Esophagus muscularis mucosa (tissue), 4 donors: Measurements from ENCODE around the gene SAFB2. TPM values are rescaled to one million over a fixed set of nuclear protein-coding genes. Genes with fewer than 3 reads are reported as not detected.

ENCODE experiments used
- DNase-seq: peaks from one replicate; pipeline ENCODE4 v3.0.0-alpha.2; 2017; ENCODE audit errors: extremely low spot score
- H3K27ac ChIP-seq, 4 donors: fragments of 200-600 bp; sonication (generic); replicated peaks in 1 of 4; 1 replicate in 3 of 4; 2 replicates in 1 of 4; pipeline ENCODE4 v1.5.1; 2016 to 2019; ENCODE audit warnings: mild to moderate bottlenecking in 1 of 4
- H3K27me3 ChIP-seq, 4 donors: fragments of 200-600 bp; sonication (generic); one replicate each; pipeline versions ENCODE4 v1.5.1 to v1.6.0; 2016 to 2019
- H3K36me3 ChIP-seq, 4 donors: fragments of 200-600 bp; sonication (generic); one replicate each; pipeline ENCODE4 v1.5.1; 2016 to 2019
- H3K4me1 ChIP-seq, 4 donors: fragments of 200-600 bp; sonication (generic); one replicate each; pipeline ENCODE4 v1.5.1; 2016 to 2019
- H3K4me3 ChIP-seq, 4 donors: fragments of 200-600 bp; sonication (generic); 1 replicate in 2 of 4; 2 replicates in 2 of 4; pipeline ENCODE4 v1.5.1; 2016 to 2019; ENCODE audit warnings: mild to moderate bottlenecking in 4 of 4, moderate library complexity in 1 of 4
- H3K9me3 ChIP-seq, 4 donors: fragments of 200-600 bp; sonication (generic); 1 replicate in 3 of 4; 2 replicates in 1 of 4; pipeline ENCODE4 v1.5.1; 2016 to 2019
- EP300 ChIP-seq: sonication (generic); formaldehyde crosslinking; IDR thresholded peaks from one replicate; pipeline ENCODE4 v1.6.1; 2017; ENCODE audit warnings: antibody characterized with exemption
- POLR2A ChIP-seq: fragments of 450-650 bp; IDR thresholded peaks from one replicate; pipeline ENCODE4 v1.6.1; 2017; ENCODE audit warnings: antibody characterized with exemption, moderate library complexity, mild to moderate bottlenecking, low read depth
- POLR2AphosphoS5 ChIP-seq, 2 donors: sonication (generic); formaldehyde crosslinking; IDR thresholded peaks; one replicate each; pipeline ENCODE4 v1.6.1; 2017; ENCODE audit warnings: antibody characterized with exemption in 2 of 2
- WGBS: methylation state at CpG from one replicate; pipeline ENCODE4 v1.1.5; 2018; 5-methylcytosine and 5-hydroxymethylcytosine counted together
- intact Hi-C: fragments of 100-400 bp; cut with DNase I; formaldehyde crosslinking; loops from one replicate; pipeline ENCODE4 v1.15.1; 2023
- total RNA-seq, 4 donors: library from RNA; depleted of rRNA; stranded (reverse); fragments of >200 nt; gene quantifications; one replicate each; pipeline versions ENCODE4 v1.1.0 to v1.2.1, GENCODE V29; 2016
- TF ChIP-seq, protein P1 (sequence below), 3 experiments: fragments of 200-600 bp in 2 of 3; fragments of 450-650 bp in 1 of 3; sonication (generic) in 2 of 3; IDR thresholded peaks; one replicate each; pipeline ENCODE4 v1.5.1; 2017 to 2019; ENCODE audit warnings: antibody characterized with exemption in 3 of 3, mild to moderate bottlenecking in 2 of 3, moderate library complexity in 1 of 3

The SAFB2 gene
- total RNA-seq, 4 donors from 2014 or later = 31.1 to 57.8 (median 42.7) TPM

DNA sequence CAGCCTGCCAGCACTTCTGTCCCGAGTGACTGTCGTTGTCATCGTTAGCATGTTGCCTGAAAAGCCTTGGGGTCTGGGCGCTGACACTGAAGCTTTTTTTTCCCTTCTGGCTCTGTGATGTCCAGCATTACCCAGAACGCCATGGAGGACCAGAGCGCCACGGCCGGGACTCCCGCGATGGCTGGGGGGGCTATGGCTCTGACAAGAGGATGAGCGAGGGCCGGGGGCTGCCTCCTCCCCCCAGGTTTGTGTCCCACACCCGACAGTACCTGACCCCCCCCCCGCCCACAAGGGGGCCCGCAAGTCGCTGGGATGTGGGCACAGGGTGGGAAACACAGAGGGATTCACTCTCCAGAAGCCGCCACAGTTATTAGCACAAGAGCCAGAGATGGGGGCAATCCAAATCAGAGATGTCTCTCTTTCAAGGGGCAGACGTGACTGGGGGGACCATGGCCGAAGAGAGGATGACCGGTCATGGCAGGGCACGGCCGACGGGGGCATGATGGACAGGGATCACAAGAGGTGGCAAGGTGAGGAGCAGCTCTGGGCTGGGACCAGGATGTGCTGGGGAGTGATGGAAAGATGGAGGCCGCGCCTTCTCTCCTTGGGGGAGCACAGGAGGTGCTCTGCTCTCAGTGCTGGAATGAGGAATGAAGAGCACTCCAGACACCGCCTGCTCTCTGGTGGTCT, 44.5 kb upstream of the SAFB2 start:
- 89% methylated on average over 11 of the region's 26 CpGs for WGBS
- Histone ChIP-seq H3K4me1 (no peaks in the 10 kb centered on the region), H3K27me3 (no peaks in the 10 kb centered on the region), H3K9me3 (no peaks in the 10 kb centered on the region), H3K4me3 (no peak overlapping the region), H3K27ac (no peak overlapping the region), H3K36me3 (peaks cover 75 to 91% (median 90%) of the 10 kb centered on the region in 4 donors)
- DNase-seq = no peak
- TF ChIP-seq POLR2A (no peak), EP300 (no peak), POLR2AphosphoS5 (IDR thresholded peaks at IDR 0.05) (no peak)
- TF ChIP-seq, protein P1, sequence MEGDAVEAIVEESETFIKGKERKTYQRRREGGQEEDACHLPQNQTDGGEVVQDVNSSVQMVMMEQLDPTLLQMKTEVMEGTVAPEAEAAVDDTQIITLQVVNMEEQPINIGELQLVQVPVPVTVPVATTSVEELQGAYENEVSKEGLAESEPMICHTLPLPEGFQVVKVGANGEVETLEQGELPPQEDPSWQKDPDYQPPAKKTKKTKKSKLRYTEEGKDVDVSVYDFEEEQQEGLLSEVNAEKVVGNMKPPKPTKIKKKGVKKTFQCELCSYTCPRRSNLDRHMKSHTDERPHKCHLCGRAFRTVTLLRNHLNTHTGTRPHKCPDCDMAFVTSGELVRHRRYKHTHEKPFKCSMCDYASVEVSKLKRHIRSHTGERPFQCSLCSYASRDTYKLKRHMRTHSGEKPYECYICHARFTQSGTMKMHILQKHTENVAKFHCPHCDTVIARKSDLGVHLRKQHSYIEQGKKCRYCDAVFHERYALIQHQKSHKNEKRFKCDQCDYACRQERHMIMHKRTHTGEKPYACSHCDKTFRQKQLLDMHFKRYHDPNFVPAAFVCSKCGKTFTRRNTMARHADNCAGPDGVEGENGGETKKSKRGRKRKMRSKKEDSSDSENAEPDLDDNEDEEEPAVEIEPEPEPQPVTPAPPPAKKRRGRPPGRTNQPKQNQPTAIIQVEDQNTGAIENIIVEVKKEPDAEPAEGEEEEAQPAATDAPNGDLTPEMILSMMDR (IDR thresholded peaks at IDR 0.05) = no peak
- intact Hi-C loops = no loop called here

DNA sequence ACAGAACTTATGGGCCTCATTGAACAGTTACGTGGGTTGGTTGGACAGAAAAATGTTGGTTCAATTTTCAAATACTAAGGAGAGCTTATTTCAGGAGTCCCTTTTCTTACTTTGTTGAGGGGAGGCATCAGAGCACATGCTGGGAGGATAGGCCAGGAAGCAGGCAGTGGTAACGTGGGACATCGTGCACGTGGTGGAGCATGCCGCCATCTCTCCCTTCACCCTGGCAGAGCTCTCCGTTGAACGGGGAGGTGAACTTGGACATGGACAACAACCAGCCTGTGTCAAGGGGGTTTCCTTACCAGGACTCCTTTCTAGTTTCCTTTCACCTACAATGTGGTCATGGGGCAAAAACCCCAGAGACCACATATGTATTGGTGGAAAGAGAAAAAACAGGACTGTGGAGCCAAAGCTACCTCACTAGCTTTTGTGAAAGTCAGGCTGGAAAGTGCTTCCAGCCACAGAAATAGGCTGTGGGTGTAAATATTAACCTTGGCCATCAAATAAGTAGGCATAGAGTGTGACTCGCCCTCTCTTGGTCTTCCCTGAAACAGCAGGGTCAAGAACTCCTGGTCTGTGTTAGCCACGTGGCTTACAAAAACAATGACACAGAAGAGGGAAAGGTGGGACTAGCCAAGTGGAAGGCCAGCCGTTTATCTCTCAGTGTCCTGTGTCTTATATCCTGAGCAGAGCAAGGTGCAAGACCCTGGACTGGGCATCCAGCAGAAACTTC, 43.4 kb upstream of the SAFB2 start:
- no peak overlapping the region for H3K27ac ChIP-seq
- no peaks in the 10 kb centered on the region for H3K4me1 ChIP-seq
- no peak for DNase-seq
- peaks cover 86 to 94% (median 93%) of the 10 kb centered on the region in 4 donors for H3K36me3 ChIP-seq
- no peaks in the 10 kb centered on the region for H3K27me3 ChIP-seq
- 74% methylated on average over 10 of the region's 10 CpGs for WGBS
- TF ChIP-seq POLR2AphosphoS5 (IDR thresholded peaks at IDR 0.05) (no peak), POLR2A (no peak), EP300 (no peak)
- TF ChIP-seq, protein P1 (IDR thresholded peaks at IDR 0.05) = no peak
- no peaks in the 10 kb centered on the region for H3K9me3 ChIP-seq
- intact Hi-C loops = no loop called here
- no peak overlapping the region for H3K4me3 ChIP-seq

DNA sequence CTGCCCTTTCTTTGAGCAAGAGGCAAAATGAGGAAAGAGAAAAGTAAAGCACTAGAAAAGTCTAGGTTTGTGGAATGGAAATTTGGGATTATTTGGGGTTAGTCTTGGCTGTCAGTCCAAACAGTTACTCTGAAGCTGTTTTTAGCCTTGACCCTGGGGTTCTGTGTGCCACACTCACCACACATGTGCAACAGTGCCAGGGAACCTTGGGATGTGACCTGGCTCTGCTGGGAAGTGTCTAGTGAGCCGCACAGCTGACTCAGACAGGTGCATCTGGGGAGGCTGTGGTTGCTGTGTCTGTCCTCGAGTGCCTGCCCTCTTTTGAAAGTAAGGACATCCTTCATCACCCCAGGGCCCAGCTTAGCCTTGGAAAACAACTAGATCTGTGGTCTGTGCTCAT, 41.9 kb upstream of the SAFB2 start:
- intact Hi-C loops = no loop called here
- Histone ChIP-seq H3K4me1 (no peaks in the 10 kb centered on the region), H3K27me3 (no peaks in the 10 kb centered on the region), H3K4me3 (no peak overlapping the region), H3K27ac (no peak overlapping the region), H3K9me3 (no peaks in the 10 kb centered on the region), H3K36me3 (peaks cover 95 to 100% (median 98%) of the 10 kb centered on the region in 4 donors)
- DNase-seq = no peak
- 93% methylated on average over 2 of the region's 2 CpGs for WGBS
- TF ChIP-seq, protein P1 (IDR thresholded peaks at IDR 0.05) = no peak
- TF ChIP-seq POLR2A (no peak), EP300 (no peak), POLR2AphosphoS5 (IDR thresholded peaks at IDR 0.05) (no peak)

DNA sequence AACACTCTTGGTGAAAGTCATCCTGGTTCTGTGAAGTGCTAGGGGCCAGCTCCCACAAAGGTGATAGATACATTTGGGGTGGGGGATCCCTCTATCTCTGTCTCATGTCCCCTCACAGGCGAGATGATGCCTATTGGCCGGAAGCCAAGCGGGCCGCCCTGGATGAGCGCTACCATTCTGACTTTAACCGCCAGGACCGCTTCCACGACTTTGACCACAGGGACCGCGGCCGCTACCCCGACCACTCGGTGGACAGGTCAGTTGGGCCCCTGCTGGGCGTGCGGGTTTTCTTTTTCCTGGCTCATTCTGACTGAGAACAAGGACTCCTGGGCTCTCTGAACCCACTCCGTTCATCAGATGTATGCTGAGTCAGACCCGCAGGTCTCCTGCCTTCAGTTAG, 41.3 kb upstream of the SAFB2 start:
- WGBS = 96% methylated on average over 12 of the region's 17 CpGs
- Histone ChIP-seq H3K27ac (no peak overlapping the region), H3K36me3 (peaks cover 95 to 100% (median 98%) of the 10 kb centered on the region in 4 donors), H3K4me3 (no peak overlapping the region), H3K9me3 (no peaks in the 10 kb centered on the region), H3K27me3 (no peaks in the 10 kb centered on the region), H3K4me1 (no peaks in the 10 kb centered on the region)
- TF ChIP-seq EP300 (no peak), POLR2AphosphoS5 (IDR thresholded peaks at IDR 0.05) (no peak), POLR2A (no peak)
- TF ChIP-seq, protein P1 (IDR thresholded peaks at IDR 0.05) = no peak
- no peak for DNase-seq
- intact Hi-C loops = no loop called here
